ENCODE results near the gene ATP23. TPM values are rescaled to one million over a fixed set of nuclear protein-coding genes. Genes with fewer than 3 reads are reported as not detected.

Gene ATP23
- polyA plus RNA-seq (8.3 to 12.2 TPM (median 8.7 TPM) in 3 replicates), polyA minus RNA-seq (0.69 to 2.1 TPM (median 2.1 TPM) in 3 replicates)
- 1.5 TPM for polyA plus RNA-seq (2011; ENCODE audit: low read depth)
- polyA plus RNA-seq (2011; cell fraction: cytosol; rRNA removed) = 6.4 and 8.1 TPM in 2 replicates
- polyA plus RNA-seq (2011; cell fraction: nucleus; rRNA removed) = 2.3 and 2.8 TPM in 2 replicates
- 2.8 and 5.7 TPM in 2 replicates for polyA plus RNA-seq (2012; ENCODE audit: low replicate concordance)
- 3.3 TPM for polyA minus RNA-seq (2011; cell fraction: cytosol; rRNA and poly(A)+ RNA removed)
- 0.47 and 0.53 TPM in 2 replicates for polyA minus RNA-seq (2011; cell fraction: nucleus; rRNA and poly(A)+ RNA removed)

GRCh38 chr12:57941165-57941894, at the start of gene ATP23:
TSS of gene ATP23 (plus strand) at chr12:57941567. CDS start at chr12:57941702, 135 bp downstream.
- peak; percentile 17 for FAIRE-seq
- H3K27ac ChIP-seq (ENCODE audit: control insufficient read depth, insufficient read depth, low read length) = peak within 1 kb of the TSS; percentile 58

GRCh38 chr12:57892232-57892972, 49.0 kb upstream of the ATP23 start:
- Histone ChIP-seq H3K27ac (ENCODE audit: control insufficient read depth, insufficient read depth, low read length) (no peak overlapping the region), H4K20me1 (ENCODE audit: control insufficient read depth, extremely low read depth, insufficient read depth, low read length) (no peaks in the 10 kb centered on the region), H3K4me2 (ENCODE audit: control insufficient read depth, extremely low read depth, insufficient read depth, low read depth, low read length) (no peak overlapping the region), H3K4me3 (ENCODE audit: control insufficient read depth in 2 of 3, extremely low read depth in 1 of 3, insufficient read depth in 2 of 3, low read depth in 1 of 3, low read length in 3 of 3) (no peak overlapping the region), H3K79me2 (ENCODE audit: control insufficient read depth, insufficient read depth, low read length) (no peaks in the 10 kb centered on the region), H3K9me1 (ENCODE audit: control insufficient read depth, extremely low read depth, insufficient read depth, low read length) (no peaks in the 10 kb centered on the region), H3K9me3 (ENCODE audit: control insufficient read depth, low read depth, low read length) (no peaks in the 10 kb centered on the region), H3K36me3 (ENCODE audit: control insufficient read depth in 2 of 2, extremely low read depth in 1 of 2, insufficient read depth in 2 of 2, low read length in 2 of 2) (no peaks in the 10 kb centered on the region), H2AFZ (ENCODE audit: control insufficient read depth, low read length) (no peak overlapping the region), H3K27me3 (ENCODE audit: control insufficient read depth, extremely low read depth, insufficient read depth, low read length) (no peaks in the 10 kb centered on the region), H3K9ac (ENCODE audit: control insufficient read depth, extremely low read depth, insufficient read depth, low read length) (no peak overlapping the region), H3K4me1 (ENCODE audit: control insufficient read depth, extremely low read depth, insufficient read depth, low read length) (peaks cover 46% of the 10 kb centered on the region)
- FAIRE-seq = no peak
- dilution Hi-C loops (cut with MboI; ENCODE audit: extremely low pct_ligation_motif_present, low sequenced_read_pairs) = no loop called here
- no peak for TF ChIP-seq CTCF (optimal IDR thresholded peaks at IDR 0.05 in 1 of 3, IDR thresholded peaks at IDR 0.05 in 1 of 3, conservative IDR thresholded peaks at IDR 0.05 in 1 of 3; ENCODE audit: extremely low read depth in 1 of 3, insufficient read depth in 2 of 3, low read length in 3 of 3)
- TF ChIP-seq EZH2 (IDR thresholded peaks at IDR 0.05; ENCODE audit: low read length) = no peak
- no peak for DNase-seq (ENCODE audit: low read depth, low spot score)

More at GRCh38 chr12:57941165-57941894, at the start of gene ATP23:
- no peaks in the 10 kb centered on the region for H3K9me3 ChIP-seq (ENCODE audit: control insufficient read depth, low read depth, low read length)
- H3K4me1 ChIP-seq (ENCODE audit: control insufficient read depth, extremely low read depth, insufficient read depth, low read length) = peaks cover 8% of the 10 kb centered on the region
- H3K4me3 ChIP-seq (ENCODE audit: control insufficient read depth in 2 of 3, extremely low read depth in 1 of 3, insufficient read depth in 2 of 3, low read depth in 1 of 3, low read length in 3 of 3) = peak within 1 kb of the TSS; percentile 62 to 82 (median 81)
- peak; percentile 54 for DNase-seq (ENCODE audit: low read depth, low spot score)
- no peaks in the 10 kb centered on the region for H3K36me3 ChIP-seq (ENCODE audit: control insufficient read depth in 2 of 2, extremely low read depth in 1 of 2, insufficient read depth in 2 of 2, low read length in 2 of 2)
- H2AFZ ChIP-seq (ENCODE audit: control insufficient read depth, low read length) = peak within 1 kb of the TSS; percentile 100
- H3K27me3 ChIP-seq (ENCODE audit: control insufficient read depth, extremely low read depth, insufficient read depth, low read length) = no peaks in the 10 kb centered on the region
- TF ChIP-seq EZH2 (IDR thresholded peaks at IDR 0.05; ENCODE audit: low read length) (no peak), CTCF (optimal IDR thresholded peaks at IDR 0.05 in 1 of 3, IDR thresholded peaks at IDR 0.05 in 1 of 3, conservative IDR thresholded peaks at IDR 0.05 in 1 of 3; ENCODE audit: extremely low read depth in 1 of 3, insufficient read depth in 2 of 3, low read length in 3 of 3) (no peak)
- H3K9me1 ChIP-seq (ENCODE audit: control insufficient read depth, extremely low read depth, insufficient read depth, low read length) = no peaks in the 10 kb centered on the region
- H3K79me2 ChIP-seq (ENCODE audit: control insufficient read depth, insufficient read depth, low read length) = no peaks in the 10 kb centered on the region
- peak within 1 kb of the TSS; percentile 85 for H3K4me2 ChIP-seq (ENCODE audit: control insufficient read depth, extremely low read depth, insufficient read depth, low read depth, low read length)
- dilution Hi-C loops (cut with MboI; ENCODE audit: extremely low pct_ligation_motif_present, low sequenced_read_pairs) = no loop called here
- H3K9ac ChIP-seq (ENCODE audit: control insufficient read depth, extremely low read depth, insufficient read depth, low read length) = peak within 1 kb of the TSS; percentile 82
- H4K20me1 ChIP-seq (ENCODE audit: control insufficient read depth, extremely low read depth, insufficient read depth, low read length) = no peaks in the 10 kb centered on the region

Data from keratinocyte (primary cell).